GM18907 (cell line): Measurements from ENCODE around the gene EREG.
A peak's percentile ranks its signal among the peaks of the same experiment; 100 is the strongest.

Source experiments
- ATAC-seq: cut with Tn5 transposase; IDR thresholded peaks from one replicate; pipeline ENCODE4 v1.9.1; 2021; ENCODE audit warnings: mild to moderate bottlenecking, moderate library complexity; ENCODE audit not compliant: unreplicated experiment

Gene EREG

GRCh38 chr4:74364652-74365491, at the start of gene EREG:
Gene EREG, plus strand, starts transcription at chr4:74365145. Its CDS starts 164 bp downstream, at chr4:74365309.
- ATAC-seq = peak; percentile 48

GRCh38 chr4:74315376-74315775, 49.6 kb upstream of the EREG start:
- ATAC-seq = no peak

- ATAC-seq = no peak
These were observed 48.5 kb upstream of the EREG start for GRCh38 chr4:74316397-74316796.

- ATAC-seq = no peak
These were observed 47.2 kb upstream of the EREG start for GRCh38 chr4:74317616-74318246.

GRCh38 chr4:74318276-74318675, 46.7 kb upstream of the EREG start:
- ATAC-seq = no peak

GRCh38 chr4:74319470-74319869, 45.5 kb upstream of the EREG start:
- ATAC-seq = no peak

GRCh38 chr4:74320559-74321118, 44.3 kb upstream of the EREG start:
- ATAC-seq = peak; percentile 75

- ATAC-seq = no peak
These were observed 42.6 kb upstream of the EREG start for GRCh38 chr4:74322301-74322700.

GRCh38 chr4:74323663-74324062, 41.3 kb upstream of the EREG start:
- no peak for ATAC-seq

- no peak for ATAC-seq
These were observed 40.7 kb upstream of the EREG start for GRCh38 chr4:74324262-74324661.

- ATAC-seq = no peak
These were observed 39.1 kb upstream of the EREG start for GRCh38 chr4:74325886-74326285.

GRCh38 chr4:74327762-74328161, 37.2 kb upstream of the EREG start:
- no peak for ATAC-seq

GRCh38 chr4:74328501-74328900, 36.4 kb upstream of the EREG start:
- ATAC-seq = no peak

- ATAC-seq = no peak
These were observed 35.6 kb upstream of the EREG start for GRCh38 chr4:74329307-74329706.

GRCh38 chr4:74330295-74330750, 34.6 kb upstream of the EREG start:
- ATAC-seq = no peak

- ATAC-seq = no peak
These were observed 33.7 kb upstream of the EREG start for GRCh38 chr4:74331252-74331651.

GRCh38 chr4:74331944-74332343, 33.0 kb upstream of the EREG start:
- ATAC-seq = no peak

- no peak for ATAC-seq
These were observed 30.3 kb upstream of the EREG start for GRCh38 chr4:74334636-74335035.

GRCh38 chr4:74335341-74336021, 29.5 kb upstream of the EREG start:
- peak; percentile 89 for ATAC-seq

GRCh38 chr4:74338792-74339333, 26.1 kb upstream of the EREG start:
- no peak for ATAC-seq

- no peak for ATAC-seq
These were observed 25.4 kb upstream of the EREG start for GRCh38 chr4:74339501-74339900.
